Stimulated activated naive CD8-positive, alpha-beta T cell treated with anti-CD3 and anti-CD28 coated beads, Interleukin-15, Interleukin-2, amounts not matched to agents 100 U/mL and 50 U/mL, for 24 hours (primary cell): ENCODE results near the gene SLC6A12.
A peak's percentile ranks its signal among the peaks of the same experiment; 100 is the strongest.
"Not testable (repeated sequence)": the region's sequence is repeated elsewhere in the genome, so short reads cannot be mapped to it uniquely, and the experiment has no call there.

Experiments used
- ATAC-seq: fragments of 150-1000 bp; cut with Tn5 transposase; one replicate; pipeline ENCODE4 v1.10.0; 2021
- DNase-seq: peaks from one replicate; pipeline ENCODE4 v3.0.0; 2021

SLC6A12 gene

DNA sequence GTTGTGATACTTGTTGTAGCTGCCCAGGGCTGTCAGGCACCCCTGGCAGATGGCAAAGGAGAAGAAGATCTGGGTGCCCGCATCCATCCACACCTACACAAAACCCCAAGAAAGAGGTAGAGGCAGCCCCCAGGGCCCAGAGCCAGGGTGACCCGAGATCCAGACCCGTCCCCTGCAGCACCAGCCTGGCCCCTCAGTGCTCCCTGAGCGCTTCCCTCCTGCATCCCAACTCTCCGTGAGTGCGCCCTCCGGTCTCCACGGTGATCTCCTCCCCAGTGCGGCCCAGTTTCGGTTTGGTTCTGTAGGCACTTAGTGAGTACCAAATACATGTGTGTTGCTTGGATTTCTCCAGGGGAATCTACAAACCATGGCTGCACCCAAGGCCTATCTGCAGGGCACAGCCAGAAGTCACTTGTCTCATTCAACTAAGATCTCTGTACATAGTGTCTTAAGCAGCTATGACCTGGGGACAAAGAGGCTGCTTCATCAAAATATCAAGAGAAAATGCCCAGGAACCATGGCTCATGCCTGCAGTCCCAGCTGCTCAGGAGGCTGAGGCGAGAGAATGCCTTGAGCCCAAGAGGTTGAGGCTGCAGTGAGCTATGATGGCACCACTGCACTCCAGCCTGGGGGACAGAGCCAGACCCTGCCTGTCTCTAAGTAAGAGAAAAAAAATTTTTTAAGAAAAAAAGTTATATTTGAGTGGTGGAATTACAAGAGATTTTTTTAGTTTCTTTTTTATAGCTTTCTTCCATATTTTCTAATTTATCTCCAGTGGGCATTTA is 15.9 kb downstream of the SLC6A12 start:
- no peak for ATAC-seq

DNA sequence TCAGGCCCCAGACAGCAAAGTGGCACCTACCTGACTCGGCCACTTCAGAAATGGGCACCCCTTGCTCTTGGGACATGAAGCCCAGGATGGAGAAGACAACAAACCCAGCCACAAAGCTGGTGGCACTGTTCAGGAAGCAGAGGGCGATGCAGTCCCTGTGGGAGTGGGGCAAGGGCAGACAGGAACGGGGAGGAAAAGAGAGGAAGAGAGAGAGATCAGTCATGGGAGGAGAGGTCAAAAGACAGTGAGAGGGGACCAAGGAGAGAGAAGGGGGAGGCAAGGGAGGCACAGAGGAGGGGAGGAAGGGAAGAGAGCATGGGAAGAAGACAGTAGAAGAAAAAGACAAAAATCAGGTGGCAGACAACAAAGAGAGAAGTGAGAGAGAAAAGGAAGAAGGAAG is 16.6 kb downstream of the SLC6A12 start:
- DNase-seq (no peak), ATAC-seq (no peak)

More for the DNA sequence above, 15.9 kb downstream of the SLC6A12 start:
- no peak for DNase-seq

DNA sequence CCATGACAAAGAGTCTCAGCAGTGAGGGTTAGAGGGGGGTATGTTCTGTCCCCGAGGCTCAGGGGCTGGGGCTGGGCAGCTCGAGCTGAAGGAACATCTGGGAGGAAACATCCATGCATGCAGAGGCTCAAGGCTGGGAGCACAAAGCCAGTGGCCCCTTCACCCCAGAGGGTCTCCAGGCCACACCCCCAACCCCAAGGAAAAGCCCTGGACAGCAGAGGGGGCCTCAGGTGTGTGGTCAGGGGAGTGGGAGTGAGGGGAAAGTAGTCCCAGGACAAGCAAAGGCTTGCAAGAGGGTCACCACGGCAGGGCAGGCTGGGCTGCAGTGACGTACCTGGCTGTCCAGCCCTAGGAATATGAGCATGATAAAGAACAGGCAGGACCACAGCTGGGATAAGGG is 17.5 kb downstream of the SLC6A12 start:
- no peak for DNase-seq
- ATAC-seq: no peak

DNA sequence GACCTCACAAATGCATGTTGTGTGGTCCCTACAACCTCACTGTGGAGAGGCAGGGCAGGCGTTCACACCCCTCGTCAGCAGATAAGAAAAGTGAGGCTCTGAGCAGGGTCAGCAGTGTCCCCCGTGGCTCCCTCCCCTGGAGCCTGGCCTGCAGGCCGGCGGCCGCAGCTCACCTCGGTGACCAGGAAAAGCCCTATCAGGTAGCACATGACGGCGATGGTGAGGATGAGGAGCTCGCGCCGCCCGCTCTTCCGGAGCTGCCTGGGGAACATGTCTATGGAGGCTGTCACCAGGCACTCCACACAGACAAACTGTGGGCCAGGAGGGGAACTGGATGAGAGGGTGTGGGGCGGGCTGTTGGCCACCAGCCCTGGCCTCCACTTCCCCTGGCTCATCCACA is 18.0 kb downstream of the SLC6A12 start:
- ATAC-seq: no peak
- no peak for DNase-seq

DNA sequence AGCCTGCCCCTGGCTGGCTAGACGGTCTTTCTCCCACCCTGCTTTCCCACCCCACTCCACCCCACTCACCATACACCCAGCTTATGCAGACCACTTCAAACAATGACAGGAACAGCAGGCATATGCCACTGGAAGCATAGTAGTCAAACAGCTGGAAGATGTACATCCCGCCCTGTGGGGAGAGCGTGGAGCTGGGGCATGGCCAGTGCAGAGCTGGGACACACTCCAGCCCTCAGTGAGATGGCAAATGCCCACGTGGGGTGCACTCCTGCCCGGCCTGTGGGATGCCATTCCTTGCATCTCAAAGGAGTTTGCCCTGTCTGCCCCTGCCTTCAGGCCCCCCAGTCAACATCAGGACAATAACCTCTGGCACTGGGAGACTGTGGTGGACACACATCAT is 18.8 kb downstream of the SLC6A12 start:
- ATAC-seq: no peak
- DNase-seq: no peak

DNA sequence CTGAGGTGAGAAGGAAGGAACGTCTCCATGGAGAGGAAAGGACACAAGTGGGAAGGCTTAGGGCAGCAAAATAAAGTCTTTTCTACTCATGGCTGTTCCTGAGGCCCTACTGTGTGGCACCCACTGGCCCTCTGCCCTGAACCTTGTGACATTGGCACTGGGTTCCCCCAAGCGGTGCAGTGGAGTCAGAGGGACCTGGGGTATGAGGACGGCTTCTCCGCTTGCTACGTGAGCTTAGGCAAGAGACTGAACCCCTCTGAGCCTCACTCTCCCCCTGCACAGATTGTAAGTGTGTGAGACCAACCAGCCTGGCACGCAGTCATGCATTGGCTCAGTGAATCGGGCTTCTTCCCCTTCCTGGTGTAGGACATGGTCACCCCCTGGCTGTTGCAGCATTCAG is 19.7 kb downstream of the SLC6A12 start:
- ATAC-seq: no peak
- DNase-seq: no peak

DNA sequence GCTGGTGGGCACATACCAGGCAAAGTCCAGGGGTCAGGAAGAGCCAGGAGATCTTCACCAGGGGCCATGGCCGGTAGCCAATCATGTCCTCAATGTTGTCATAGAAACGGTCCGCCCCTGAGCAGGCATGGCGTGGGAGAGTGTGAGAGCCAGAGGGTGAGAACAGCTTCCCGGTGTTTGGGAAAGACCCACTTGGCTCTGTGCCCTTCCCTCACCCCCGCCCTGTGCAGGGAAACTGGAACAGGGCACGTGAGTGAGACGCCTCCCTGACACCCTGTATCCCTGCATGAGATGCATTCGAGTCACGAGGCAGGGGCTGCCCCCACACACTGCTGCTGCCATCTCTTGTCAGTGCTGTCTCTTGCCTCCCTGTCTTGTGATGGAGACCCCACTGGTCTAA is 20.7 kb downstream of the SLC6A12 start:
- ATAC-seq: no peak
- no peak for DNase-seq

DNA sequence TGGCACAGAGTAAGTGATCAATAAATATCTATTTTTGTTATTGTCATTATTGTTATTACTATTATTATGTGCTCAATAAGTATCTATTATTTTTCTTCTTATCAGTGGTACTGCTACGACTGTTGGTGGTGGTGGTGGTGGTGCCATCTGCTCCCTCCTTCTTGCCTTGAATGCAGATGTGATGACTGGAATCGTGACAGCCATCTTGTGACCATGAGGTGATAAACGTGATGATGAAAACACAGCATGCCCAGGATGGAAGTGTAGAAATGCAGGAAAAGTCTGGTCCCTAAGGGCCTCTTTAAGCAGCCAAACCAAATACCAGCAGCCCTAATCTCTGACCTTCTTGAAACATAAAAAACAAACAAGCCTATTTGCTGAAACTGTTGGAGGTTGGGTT is 22.4 kb downstream of the SLC6A12 start:
- no peak for ATAC-seq

DNA sequence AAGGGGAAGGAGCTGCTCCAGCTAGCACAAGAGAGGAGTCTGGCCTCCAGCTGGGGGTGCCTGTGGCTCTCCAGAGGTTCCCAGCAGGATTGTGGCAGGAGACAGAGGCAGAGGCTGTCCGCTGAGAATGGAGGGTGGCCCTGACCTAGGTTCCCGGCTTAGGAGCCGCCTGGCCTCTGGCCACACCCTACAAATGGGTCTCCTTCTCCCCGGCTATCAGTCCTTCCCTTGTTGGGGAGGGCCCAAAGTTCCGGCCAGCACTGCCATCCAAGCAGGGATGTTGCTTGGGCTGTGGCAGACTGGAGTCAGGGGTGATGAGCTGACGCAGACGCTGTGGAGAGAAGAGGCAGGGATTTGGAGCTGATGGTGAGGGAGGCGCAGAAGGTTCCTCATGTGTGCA is 23.1 kb downstream of the SLC6A12 start:
- ATAC-seq (no peak), DNase-seq (no peak)

More for the DNA sequence above, 22.4 kb downstream of the SLC6A12 start:
- DNase-seq: no peak

DNA sequence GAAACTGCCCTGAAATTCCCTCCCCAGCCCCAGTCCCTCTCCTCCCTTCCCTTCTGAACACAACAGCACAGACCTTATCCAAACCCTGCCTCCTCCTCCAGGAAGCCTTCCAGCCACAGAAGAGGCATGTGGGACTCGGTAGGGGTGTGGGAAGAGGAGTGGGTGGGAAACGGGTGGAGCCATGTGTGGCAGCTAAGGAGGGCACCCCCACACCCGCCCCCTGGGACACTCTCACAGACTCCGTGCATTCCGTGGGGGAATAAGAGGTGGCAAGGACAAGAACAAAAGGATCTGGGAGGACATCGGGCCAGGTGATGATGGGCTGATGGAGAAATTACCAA is 24.4 kb downstream of the SLC6A12 start:
- no peak for DNase-seq
- ATAC-seq: no peak

DNA sequence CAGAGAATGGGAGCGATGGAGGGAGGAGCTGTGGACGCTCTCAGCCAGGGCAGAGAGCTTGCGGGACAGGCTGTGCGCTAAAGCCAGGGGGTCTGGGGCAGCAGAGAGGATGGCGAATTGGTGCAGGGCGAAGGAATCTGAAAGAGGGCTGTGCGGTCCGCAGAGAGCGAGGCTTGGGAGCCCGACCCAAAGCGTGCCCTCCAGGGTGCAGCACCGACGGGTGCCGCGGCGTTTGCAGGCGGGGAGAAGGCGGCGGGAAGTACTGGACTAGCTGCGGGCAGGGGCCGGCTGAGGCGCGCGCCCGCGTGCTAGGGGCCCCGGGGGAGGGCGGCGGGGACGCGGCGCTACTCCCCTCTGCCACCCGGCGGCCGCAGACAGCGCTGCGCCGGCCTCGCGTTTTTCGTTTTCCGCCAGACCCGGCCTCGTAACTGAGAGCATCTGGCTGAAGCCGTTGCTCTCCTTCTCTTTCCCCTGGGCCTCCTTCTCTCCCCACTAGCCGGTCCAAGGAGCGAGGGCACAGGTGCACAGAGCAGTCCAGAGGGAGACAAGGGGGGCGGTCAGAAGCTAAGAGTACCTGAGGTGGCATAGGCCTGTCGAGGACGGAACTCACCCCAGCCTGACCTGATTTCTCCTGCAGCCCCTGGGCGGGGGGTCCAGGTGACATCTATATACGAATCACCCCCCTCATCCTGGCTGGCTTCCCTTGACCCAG is 24.9 kb downstream of the SLC6A12 start:
- peak; percentile 64 for DNase-seq
- peak; percentile 83 for ATAC-seq

DNA sequence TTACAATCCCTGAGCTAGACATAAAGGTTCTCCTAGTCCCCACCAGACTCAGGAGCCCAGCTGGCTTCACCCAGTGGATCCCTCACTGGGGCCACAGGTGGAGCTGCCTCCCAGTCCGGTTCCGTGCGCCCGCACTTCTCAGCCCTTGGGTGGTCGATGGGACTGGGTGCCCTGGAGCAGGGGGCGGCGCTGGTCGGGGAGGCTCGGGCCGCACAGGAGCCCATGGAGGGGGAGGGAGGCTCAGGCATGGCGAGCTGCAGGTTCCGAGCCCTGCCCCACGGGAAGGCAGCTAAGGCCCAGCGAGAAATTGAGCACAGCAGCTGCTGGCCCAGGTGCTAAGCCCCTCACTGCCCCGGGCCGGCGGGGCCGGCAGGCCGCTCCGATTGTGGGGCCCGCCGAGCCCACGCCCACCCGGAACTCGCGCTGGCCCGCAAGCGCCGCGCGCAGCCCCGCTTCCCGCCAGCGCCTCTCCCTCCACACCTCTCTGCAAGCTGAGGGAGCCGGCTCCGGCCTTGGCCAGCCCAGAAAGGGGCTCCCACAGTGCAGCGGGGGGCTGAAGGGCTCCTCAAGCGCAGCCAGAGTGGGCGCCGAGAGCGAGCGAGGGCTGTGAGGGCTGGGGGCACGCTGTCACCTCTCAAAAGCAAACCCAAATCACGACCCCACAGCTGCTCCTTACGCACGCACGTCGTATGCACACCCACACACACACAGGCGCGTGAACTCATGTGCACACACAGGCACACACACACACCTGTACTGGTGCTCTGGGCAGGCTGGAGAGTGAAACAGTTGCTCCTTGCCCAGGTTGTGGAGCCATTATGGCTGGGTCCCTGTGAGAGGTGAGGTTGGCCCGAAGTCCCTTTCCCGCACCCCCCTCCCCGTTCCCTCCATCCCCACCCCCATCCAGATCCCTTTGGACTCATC is 25.7 kb downstream of the SLC6A12 start:
- ATAC-seq, DNase-seq: not testable (repeated sequence)

DNA sequence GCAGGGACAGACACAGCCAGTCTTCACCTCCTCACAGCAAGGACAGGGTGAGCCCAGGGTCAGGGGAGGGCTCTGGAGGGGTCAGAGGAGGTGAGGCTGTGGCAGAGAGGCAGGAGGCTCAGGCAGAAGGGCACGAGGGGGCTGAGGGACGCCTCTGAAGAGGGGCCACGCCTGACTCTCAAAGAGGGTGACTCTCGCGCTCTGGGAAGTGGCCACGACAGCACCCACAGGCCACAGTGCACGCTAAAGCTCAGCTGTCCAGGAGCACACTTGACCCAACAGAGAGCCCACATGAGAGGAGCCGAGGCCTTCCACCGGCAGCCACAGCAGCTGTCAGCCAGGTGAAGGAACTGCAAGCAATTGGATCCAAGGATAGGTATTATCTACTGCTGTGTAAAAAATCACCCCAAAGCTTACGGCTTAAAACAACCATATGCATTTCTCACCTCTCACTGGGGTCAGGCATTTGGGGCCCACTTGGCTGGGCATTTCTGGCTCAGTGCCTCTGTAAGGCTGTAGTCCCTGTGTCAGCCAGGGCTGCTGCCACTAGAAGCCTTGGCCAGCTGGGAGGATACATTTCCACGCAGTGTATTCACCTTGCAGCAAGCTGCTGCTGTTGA is 27.8 kb downstream of the SLC6A12 start:
- DNase-seq: no peak
- no peak for ATAC-seq

DNA sequence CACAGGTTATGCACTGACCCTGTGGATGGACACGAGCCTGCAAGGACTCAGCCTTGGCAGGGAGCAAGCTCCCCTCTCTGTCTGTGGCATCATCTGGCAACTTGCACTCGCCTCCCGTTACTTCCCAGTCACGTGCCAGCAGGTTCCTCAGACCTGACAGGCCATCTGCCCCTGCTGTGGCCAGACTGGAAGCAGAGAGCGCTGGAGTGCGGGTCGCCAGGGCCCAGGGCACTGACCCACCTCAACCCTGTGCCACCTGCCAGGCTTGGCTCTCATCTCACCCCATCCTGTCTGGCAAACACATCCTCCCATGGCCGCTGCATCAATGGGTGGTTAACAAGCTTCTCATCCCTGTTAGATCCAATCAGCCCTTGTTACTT is 28.4 kb downstream of the SLC6A12 start:
- DNase-seq (no peak), ATAC-seq (no peak)

DNA sequence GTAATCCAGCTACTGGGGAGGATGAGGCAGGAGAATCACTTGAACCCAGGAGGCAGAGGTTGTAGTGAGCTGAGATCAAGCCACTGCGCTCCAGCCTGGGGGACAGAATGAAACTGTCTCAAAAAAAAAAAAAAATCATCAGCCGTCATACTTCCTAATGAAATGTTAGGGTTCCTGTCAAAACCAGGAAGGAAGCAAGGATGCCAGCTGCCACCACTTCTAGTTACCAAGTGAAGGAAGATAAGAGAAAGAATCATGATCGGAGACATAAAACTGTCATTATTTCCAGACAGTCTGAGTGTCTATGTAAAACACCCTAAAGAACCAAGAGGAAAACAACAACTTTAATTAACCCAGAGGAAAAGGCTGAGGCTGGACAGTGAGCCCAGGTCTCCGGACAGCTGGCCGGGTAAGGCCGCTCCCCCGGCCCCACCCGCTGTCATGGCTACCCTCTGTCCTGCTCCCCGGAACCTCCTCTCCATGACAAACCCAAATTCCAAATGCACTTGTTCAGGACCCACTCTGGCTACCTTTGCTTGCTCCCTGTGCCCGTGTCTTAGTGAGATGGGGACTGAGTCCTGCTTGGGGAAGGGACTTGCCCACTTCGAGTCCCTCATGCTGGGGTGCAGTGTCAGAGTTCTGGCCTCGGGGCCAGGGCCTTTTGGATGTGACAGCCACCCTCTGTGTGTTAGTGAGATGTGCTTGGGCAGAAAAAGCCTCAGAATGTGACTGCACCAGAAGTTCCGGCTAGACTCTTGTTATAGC is 29.0 kb downstream of the SLC6A12 start:
- ATAC-seq: no peak
- no peak for DNase-seq

DNA sequence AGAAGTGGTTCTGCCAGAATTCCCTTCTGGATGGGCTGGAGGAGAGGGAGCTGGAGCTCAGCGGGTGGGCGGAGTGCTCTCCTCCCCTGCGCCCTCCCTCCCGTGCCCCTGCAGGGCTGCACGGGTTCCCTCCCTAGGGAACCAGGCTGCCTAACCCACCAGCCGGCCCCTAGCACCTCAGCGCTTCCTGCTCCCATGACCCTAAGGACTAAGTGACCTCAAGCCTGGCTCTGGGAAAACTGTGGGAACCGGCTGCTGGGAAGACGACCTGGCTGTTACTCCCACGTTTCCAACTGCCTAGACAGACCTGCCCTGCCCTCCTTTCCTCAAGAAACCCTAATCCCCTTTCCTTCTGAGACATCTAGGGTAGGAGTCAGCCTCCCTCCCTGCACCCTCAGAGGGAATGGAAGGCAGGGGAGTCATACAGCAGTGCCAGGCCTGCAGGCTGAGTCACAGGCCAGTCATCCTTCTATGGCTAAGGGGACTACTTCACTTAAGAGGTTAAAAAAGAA is 31.5 kb downstream of the SLC6A12 start:
- ATAC-seq (no peak), DNase-seq (no peak)

DNA sequence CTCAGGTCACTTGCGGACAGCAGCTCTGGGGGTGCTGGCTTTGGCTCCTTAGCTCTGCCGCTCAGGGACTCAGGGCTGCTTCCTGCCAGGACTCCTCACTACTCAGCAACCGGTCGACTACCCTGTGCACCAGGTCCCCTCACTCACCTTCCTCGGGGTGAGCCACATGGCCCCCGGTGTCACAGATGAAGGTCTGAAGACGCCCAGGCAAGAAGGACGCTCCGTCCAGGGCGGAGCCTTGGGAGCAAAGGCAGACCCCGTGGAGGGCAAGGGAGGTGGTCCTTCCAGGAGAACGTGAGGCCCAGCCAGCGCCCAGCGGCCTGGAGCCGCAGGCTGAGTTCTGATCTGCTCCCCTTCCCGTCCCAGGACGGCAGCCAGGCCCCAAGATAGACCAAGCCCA is 32.0 kb downstream of the SLC6A12 start:
- no peak for DNase-seq
- ATAC-seq: no peak

DNA sequence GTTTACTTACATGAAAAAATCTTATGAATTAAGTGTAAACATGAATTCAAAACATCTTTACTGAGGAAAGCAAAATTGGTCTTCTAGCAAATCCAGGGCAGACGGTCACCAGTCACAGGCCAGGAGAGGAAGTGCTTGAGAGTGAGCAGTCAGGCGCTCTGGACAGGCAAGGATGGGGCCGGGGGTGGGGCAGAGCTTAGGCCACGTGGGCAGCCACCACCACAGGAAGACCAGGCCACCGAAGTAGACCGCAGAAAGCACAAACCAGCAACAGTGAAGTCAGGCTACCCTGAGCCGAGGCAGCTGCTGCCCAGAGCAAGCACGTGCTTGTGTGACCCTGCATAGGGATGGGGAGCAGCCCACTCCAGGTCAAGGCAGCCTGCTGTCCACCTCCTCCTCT is 33.5 kb downstream of the SLC6A12 start:
- DNase-seq (no peak), ATAC-seq (no peak)

DNA sequence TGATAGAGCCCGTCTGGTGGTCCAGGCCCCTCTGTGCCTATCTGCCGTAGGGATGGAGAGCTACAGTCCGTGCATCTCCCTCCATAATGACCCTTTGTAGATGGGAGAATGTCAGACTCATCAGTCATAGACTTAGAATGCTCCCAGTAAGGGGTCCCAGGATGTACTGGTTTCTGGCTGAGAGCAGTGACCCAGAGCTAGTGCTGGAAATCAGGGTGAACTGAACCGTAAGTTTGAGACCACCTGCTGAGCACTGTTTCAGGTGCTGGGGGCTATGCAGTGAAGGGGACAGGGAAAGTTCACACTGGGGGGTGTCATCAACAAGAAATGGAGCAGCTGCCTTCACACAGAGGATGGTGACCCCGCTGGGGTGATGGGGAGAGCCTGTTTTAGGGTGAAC is 34.1 kb downstream of the SLC6A12 start:
- ATAC-seq: no peak
- DNase-seq: no peak

DNA sequence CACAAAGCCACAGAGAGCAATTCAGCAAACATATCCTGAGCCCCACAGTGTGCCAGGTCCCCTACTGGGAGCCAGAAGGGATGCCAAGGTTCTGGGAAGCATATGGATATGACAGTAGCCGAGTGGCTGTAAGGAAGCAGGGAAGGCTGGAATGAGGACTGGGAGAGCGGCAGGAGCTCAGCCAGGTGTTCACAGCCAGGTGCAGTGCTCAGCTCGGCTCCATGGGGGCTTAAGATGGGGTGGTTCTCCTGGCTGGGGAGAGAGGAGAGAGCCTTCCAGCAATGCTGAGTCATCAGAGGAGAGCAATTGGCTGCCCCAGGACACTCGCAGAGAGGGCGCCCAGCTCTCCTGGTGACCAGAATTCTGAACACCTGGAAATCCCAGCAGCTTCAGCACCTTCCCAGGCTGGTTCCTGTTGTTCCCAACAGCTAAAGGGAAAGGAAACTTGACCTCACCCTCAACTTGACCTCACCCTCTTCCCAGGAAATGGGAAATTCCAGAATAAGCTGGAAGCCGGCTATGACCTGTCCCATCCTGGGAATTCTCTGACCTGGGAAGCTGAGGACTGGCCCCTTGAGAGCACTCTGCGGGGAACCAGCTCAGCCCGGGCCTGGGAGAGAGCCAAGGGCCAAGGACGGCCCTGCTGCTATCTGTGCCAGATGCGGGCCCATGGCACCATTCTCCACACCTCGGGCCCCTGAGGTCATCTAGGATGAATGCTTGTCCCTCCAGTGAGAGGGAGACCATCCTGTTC is 34.6 kb downstream of the SLC6A12 start:
- ATAC-seq (no peak), DNase-seq (no peak)

DNA sequence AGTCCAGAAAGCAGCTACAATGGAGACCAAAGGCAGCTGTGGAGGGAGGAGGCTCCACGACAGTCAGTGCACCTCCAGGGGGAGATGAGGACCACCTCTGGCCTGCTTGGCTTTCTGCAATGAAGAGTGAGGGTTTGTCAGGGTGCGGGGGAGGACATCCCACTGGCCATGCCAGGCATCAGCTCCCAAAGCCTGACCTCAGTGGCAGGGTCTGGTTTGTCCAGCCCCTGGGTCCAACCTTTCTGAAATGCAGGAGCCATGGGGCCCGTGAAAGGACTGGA is 35.2 kb downstream of the SLC6A12 start:
- no peak for DNase-seq

More for the DNA sequence above, 35.2 kb downstream of the SLC6A12 start:
- no peak for ATAC-seq
